GM19324 (cell line): Measurements from ENCODE around the gene PF4V1.

ENCODE experiments used
- ATAC-seq: cut with Tn5 transposase; IDR thresholded peaks from one replicate; pipeline ENCODE4 v1.9.1; 2021; ENCODE audit warnings: mild to moderate bottlenecking, moderate library complexity; ENCODE audit not compliant: unreplicated experiment, low FRiP score

PF4V1 gene

DNA sequence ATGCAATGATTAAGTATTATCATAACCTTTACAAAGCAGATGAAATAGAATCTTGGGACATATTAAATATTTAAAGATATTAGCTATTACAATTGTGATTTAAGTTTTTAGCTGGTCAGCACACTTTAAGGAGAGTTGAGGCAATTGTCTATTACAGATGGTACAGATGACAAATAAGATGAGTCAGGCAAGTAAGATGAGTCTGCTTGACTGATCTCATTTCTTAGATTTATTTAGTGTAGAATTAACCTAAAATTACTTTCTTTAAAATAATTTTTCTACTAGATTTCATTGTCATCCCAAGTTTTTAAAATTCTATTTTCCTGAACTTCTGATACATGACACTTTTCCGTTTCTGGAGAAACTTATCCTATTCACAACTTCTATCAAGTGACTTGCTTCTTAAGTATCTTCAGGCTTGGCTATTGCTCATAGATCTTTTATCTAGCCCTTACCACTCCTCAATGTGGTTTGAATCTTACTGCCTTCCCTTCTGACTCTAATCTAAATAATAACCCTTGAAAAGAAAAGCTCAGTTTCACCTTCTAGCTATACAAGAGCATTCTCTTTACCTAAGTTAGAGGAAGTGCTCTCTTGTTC, 49.0 kb downstream of the PF4V1 start:
- no peak for ATAC-seq

DNA sequence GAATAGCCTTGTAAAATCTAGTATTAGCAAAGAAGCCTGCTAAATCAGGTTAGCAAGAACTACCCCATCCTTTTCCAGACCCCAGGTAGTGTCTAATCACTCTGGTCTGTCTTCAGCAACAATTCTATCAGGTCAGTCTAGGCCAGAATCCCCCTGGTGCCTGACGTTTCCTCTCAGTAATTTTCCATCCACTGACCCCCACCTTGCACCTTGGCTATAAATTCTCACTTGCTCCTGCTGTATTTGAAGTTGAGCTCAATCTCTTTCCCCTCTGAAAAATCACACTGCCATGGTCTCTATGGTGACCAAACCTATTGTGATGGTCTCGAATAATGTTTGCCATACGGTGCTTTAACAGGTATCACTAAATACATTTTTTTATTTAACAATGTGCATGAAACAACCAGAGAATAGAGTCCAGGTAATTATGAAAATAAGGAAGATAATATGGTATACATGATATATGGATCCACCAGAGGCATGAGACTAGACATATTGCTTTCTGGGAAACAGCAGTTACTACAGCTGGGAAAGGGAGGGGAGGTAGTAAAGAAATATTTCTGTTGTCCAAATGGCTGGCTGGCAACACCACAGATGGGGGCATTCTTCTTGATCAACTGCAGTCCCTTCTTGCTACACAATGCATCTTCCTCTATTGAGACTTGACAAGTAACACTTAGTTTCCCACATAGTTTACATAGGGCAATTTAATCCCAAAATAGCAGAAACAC, 49.9 kb downstream of the PF4V1 start:
- no peak for ATAC-seq
